LHCN-M2 (cell line): ENCODE data around the gene MPP3. TPM values are rescaled to one million over a fixed set of nuclear protein-coding genes. Genes with fewer than 3 reads are reported as not detected.
A peak's percentile ranks its signal among the peaks of the same experiment; 100 is the strongest.
"Not testable (repeated sequence)": the region's sequence is repeated elsewhere in the genome, so short reads cannot be mapped to it uniquely, and the experiment has no call there.

Experiments used
- DNase-seq: peaks from one replicate; pipeline ENCODE4 v3.0.0-alpha.2; 2012; ENCODE audit warnings: low read depth
- total RNA-seq: library from RNA; depleted of rRNA; stranded (reverse); fragments of >200 nt; gene quantifications from 2 replicates; pipeline ENCODE4 v1.2.3, GENCODE V29; 2014

MPP3 gene
- total RNA-seq, 1 experiment from 2014 or later = 4.1 TPM

DNA sequence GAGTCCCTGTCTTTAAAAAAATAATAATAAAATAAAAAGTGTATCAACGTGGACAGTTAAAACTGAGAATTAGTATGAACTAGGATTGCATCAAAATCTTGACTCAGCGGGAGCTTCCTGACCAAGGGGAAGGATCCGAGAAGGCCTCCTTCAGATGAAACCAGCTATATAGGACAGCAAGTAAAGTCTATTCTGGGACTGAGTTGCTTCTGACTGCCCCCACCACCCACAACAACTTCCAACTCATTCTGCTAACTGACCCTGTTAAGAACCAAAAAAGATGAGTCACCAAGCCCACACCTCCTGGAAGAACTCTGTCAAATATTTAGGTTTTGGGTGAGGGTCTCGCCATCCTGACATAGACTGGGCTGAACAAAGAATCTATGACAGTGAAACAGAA, 24.9 kb downstream of the MPP3 start:
- no peak for DNase-seq

DNA sequence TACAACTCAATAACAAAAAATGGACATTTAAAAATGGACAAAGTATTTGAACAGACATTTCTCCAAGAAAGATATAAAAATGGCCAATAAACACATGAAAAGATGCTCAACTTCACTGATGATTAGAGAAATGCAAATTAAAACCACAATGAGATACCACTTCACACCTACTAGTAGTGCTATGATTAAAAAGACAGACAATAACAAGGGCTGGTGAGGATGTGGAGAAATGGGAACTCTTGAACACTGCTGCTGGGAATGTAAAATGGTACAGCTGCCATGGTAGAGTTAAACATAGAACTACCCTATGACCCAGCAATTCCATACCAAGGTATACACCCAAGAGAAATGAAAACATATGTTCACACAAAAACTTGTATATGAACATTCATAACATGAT, 27.8 kb downstream of the MPP3 start:
- no peak for DNase-seq

DNA sequence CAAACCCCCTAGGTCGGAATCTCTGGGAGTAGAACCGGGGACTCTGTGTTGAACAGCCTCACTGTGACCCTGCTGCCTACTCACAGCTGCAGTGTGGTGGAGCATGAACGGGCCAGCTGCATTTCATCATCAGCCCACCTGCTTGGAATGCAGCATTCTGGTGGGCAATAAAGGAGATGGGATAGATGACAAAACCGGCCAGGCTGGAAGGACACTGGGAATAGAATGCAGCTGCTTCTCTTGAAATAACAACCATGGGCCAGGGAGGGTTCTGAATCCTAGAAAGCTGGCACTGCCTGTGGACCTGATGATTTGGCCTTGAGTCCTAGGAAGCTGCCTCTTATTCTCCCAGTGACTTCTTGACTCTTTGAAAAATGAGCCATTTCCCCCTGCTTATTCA, 29.2 kb downstream of the MPP3 start:
- peak; percentile 79 for DNase-seq

DNA sequence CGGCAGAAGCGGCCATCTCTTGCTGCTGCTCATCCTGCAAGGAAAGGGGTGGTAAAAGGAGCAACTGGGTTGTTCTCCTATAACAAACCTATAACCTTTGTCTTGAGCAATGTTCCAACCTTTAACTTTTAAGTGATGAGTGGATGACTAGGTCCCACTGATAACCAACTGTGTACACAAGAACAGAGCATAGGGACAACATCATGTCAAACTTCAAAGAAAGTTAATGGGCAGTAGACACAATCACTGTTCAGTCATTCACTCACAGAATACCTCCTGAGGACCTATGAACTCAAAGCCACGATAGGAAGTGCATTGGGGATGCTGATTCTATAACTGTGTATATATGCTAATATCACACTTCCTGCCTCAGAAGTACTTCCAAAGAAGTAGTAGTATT, 31.1 kb downstream of the MPP3 start:
- no peak for DNase-seq

DNA sequence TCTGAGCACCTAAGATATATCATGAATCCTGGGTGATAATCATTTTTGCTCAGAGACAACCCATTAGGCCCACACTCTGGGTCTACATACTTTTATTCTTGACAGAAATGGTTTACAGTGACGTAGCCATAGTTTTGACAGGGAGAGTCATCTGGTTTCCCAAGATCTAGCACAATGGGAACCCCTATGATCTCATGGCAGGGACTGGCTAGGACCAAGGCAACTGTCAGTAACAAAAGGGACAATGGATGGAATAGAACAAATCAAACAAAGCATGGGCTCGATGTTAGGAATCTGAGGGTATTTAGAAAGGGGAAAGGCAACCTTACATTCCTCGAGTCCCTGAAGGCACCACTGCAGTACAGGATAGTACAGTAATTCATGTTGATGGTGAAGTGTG, 32.2 kb downstream of the MPP3 start:
- DNase-seq = no peak

DNA sequence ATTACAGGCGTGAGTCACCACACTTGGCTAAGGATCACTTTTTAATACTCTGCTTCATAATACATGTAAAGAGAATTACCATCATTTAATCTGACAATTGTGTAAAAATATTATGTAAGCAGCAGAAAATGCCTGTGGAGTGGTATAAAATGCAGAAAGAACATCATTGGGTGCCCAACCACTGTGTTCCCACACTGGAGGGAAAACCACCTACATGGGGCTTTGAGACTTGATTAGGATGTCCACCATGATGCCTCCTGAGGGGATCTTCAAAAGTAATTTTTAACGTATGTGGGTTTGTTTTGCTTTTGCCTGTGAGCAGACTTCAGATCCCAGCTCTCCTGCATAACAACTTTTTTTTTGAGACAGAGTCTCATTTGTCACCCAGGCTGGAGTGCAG, 33.9 kb downstream of the MPP3 start:
- DNase-seq = no peak

DNA sequence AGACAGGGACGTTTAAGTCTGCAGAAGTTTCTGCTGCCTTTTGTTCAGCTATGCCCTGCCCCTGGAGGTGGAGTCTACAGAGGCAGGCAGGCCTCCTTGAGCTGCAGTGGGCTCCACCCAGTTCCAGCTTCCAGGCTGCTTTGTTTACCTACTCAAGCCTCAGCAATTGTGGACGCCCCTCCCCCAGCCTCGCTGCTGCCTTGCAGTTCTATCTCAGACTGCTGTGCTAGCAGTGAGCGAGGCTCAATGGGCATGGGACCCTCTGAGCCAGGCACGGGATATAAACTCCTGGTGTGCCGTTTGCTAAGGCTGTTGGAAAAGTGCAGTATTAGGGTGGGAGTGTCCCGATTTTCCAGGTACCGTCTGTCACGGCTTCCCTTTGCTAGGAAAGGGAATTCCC, 34.9 kb downstream of the MPP3 start:
- DNase-seq = not testable (repeated sequence)

DNA sequence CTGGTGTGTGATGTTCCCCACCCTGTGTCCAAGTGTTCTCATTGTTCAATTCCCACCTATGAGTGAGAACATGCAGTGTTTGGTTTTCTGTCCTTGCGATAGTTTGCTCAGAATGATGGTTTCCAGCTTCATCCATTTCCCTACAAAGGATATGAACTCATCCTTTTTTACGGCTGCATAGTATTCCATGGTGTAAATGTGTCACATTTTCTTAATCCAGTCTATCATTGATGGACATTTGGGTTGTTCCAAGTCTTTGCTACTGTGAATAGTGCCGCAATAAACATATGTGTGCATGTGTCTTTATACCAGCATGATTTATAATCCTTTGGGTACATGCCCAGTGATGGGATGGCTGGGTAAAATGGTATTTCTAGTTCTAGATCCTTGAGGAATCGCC, 40.3 kb downstream of the MPP3 start:
- not testable (repeated sequence) for DNase-seq

DNA sequence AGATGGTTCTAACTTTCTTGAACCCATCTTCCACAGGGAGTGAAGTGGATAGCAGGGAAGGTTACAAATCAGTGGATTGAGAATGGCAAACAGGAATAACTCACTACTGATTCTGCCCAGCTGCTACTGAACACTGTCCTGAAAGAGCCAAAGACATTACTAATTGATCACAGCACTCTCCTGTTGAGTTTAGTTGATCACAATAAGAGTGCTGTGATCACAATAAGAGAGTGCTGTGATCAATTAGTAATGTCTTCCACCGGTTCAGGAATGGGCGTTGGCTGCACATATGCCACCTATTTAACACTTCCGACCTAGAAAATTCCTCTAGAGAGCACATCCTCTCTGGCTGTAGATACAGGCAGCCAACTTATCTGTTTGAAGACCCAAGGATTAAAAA, 41.4 kb downstream of the MPP3 start:
- DNase-seq = peak; percentile 68

DNA sequence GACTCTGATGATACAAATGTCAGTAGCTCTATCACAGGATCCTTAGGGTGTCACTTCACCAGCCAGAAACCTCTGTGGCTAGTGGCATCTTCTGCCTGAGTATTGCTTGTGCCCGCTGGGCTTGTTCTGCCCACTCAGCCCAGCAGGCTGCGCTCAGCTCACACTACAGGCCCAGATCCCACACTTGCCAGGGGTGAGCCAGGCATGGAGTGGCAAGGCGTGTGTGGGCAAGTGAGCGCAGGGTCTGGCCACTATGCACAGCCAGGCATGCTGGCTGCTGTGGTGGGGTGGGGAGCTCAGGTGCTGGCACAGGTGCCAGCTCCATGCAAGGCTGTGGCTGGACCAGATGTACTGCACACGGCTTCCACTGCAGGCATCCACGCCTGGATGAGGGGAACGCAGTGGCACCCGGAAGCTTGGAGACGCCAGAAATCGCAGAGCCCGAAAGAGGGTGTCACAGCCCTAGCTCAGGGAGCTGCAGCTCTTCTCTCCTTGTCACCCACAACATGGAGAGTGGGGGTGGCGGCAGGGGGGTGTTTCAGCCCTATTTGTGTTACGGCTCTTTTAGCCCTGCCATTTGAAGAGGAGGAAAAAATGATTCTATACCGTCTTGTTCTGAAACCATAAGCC, 42.5 kb downstream of the MPP3 start:
- no peak for DNase-seq

DNA sequence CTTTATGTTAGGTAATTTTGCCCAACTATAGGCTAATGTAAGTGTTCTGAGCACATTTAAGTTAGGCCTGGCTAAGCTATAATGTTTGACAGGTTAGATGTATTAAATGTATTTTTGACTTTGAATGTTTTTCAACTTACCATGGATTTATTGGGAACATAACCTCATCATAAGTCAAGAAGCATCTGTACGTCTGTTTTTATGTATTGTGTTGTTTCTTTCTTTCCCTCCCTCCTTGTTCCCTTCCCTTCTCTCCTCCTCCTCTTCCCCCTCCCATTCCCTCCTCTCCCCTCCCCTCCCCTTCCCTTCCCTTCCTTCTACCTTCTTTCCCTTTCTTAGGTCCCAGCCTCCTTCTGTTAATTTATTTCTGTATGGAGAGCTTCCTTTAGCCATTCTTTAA, 43.5 kb downstream of the MPP3 start:
- no peak for DNase-seq

DNA sequence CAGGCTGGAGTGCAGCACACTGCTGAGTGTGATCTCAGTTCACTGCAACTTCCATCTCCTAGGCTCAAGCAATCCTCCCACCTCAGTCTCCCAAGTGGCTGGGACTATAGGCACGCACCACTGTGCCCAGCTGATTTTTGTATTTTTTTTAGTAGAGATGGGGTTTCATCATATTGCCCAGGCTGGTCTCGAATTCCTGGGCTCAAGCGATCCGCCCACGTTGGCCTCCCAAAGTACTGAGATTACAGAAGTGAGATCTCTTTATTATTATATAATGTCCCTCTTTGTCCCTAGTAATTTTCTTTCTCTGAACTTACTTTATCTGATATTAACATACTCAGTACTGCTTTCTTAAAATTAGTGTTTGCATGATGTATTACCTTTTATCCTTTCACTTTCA, 44.4 kb downstream of the MPP3 start:
- no peak for DNase-seq

DNA sequence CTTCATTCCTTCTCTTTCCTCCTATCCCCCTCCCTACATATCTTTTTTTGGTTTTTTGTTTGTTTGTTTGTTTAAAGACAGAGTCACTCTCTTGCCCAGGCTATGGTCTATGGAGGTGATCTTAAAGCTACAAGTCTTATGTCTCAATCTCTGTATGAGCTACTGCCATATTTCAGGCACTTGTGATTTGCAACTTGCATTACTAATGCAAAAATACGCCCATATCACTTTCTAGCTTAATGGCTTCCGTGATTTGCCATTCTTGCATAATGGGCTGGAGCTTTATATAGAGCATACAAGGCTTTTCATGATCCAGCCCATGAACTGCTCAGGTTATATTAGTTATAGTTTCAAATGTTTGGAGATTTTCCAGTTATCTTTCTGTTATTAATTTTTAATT, 45.2 kb downstream of the MPP3 start:
- DNase-seq = no peak

DNA sequence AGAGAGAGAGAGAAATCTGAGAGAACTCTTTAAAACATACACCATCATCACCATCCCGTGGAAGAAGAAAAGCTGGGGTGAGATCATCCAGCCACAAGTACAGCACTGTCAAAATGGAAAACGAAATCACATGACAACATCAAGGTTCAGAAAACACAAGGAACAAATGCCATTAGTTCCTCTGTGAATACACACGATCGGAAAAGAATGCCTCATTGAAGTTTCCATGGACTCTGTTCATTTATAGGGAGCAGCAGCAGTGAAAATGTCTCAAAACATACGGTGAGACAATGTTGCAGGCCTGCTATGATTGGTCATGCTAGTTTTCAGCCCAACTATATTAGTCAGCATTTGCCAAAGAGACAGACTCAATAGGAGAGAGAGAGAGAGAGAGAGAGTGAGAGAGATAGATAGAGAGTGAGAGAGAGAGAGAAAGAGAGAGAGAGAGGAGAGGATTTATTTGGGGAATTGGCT, 48.3 kb downstream of the MPP3 start:
- peak; percentile 72 for DNase-seq

DNA sequence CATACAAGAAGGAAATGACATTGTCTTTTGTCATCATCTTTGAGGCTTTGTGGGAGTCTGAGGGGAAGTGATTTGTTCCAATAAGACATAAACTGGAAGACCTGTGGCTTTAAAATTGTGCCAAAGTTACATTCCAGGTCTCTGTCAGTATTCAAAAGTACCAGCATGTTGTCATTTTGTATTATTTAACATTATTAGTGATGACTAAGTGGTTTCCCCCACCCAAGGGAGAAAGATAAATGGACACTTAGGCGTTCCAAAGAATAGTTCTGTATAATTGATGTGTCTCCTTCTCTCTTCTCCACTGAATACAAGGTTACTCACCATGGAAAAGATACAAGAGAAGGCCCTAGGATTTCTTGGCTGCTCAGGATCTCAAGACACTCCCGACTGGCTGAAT, 48.9 kb downstream of the MPP3 start:
- DNase-seq = peak; percentile 40

DNA sequence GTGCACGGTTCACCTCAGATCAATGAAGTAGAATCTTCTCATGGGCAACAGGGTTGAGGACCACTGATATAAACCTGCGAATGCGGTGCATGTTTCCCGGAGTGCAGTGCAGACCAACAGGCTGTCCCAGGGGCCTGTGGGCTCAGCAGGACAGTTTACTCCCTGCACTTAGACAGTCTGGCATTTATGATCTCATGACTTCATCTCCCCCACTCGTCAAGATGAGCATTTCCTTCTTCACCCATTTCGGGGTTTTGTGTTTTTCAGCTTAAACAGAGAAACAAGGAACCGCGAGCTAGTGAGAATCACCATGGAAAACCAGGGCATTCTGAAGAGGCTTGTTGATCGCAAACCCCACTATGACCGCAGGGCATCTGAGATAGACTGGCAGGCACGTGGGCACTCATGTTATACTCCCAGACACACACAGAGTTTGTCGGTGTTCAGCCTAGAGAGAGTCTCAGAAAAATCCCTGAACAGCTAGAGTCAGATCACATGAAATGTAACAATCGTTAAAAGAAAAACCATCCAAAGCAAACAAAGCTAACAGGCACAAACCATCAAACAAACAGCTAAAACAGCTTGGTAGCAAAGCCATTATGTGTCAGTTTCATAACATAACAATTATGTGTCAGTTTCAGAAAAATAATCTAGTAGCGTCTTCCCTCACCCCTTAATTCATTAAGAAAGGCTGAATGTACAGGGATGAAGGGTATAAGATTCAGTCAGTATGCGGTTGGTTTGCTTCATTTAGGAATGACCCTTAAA, 49.8 kb downstream of the MPP3 start:
- no peak for DNase-seq

DNA sequence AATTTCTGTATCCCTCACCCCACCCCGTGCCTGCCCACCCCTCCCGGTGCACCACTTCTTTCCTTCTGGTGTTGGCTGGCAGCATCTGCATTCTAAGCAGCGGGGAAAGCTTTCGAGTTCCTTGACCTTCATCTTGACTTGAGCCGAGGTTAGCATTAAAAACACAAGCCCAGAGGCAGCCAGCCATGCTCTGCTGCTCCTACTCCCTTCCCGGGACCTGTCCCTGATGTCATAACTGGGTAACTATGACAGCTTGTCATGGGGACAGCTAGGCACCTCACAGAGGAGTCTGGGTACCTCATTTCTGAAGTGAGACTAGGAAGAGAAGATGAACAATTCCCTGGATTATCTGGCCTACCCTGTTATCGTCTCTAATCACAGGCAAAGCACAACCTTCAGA, 52.8 kb downstream of the MPP3 start, which contains the start of gene CFAP97D1:
Gene CFAP97D1 (plus strand): TSS at position 301 of the 400 bp plus-strand sequence. CDS start 28 bp downstream, at position 329.
- no peak for DNase-seq

DNA sequence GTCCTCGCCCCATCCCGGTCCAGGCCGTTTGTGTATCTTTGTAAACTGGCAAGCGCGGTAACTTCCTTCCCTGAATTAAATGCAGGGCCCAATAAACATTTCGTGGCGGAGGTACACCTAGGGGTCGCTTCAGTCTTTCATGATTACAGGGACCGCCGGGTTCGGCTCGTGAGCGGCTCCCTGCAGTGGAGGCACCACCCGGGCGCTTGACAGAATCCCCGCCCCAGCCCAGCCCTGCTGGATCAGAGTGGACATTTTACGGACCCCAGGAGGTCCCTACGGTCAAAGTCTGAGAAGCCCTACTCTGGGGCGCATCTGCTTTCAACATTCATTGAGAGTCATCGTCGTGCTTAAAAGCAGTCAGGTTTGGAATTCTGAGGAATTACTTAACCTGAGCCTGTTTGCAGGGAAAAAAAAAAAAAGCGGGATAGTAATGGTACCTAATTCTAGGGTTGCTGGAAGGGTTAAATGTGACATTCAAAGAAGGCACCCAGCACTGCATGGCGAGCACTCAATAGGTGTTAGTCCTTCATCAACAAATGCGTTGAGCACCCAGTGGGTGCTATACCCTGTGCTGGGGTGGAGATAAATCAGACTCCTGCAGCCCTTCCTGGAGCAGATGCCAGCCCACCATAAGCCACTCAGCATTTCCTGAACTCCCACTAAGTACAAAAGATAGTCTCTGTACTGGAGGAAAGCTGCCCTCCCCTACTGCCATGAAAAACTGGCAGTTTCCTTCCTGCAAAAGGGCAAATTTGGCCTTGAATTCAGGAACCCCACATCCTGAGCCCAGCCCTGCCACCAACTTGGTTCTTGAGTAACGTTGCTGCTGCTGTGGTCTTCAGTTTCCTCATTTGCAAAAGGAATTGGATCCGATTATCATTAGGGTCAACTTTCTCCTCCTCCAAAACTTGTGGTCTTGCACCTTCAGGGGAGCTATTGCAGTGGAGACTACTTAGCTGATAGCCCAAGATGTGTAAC, 53.5 kb downstream of the MPP3 start:
- no peak for DNase-seq

DNA sequence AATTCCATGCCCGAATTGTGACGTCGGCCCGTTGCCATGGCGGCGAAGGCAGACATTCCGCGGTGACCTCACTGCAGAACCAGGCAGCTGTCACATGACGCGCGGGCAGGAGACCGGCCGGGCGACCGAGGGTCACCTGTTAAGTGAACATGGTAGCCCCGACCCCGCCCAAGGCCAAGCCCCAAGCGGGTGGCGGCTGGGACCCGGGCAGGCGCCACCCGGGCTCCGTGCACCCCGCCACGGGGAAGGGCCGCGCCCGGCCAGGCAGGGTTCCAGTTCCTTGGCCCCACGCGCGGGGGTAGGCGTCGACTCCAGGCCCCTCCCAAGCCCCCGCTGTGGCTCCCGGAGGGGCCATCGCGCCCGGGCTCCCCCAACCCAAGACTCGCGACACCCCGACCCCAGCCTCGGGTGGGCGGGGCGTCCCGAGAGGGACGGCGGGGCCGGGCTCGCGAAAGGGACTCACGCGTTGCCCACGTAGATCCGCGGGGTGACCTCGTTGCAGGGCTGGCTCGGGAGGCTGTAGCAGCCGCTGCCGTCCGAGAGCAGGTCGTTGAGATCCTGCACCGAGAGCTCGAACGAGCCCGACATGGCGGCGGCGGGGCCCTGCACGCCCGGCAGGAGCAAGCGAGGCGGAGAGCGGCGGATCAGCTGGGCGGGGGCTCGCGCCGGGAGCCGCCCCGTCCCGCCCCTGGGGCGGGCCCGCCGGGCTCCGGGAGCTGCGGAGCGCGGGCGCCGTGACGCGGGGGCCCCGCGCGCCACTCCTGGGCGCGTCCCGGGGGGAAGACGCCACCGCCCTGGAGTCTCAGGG, 54.4 kb downstream of the MPP3 start, which contains the start of gene DUSP3:
Gene DUSP3 (minus strand): TSS at position 641 of the 808 bp plus-strand sequence. CDS start 53 bp downstream, at position 588.
- peak; percentile 90 for DNase-seq

DNA sequence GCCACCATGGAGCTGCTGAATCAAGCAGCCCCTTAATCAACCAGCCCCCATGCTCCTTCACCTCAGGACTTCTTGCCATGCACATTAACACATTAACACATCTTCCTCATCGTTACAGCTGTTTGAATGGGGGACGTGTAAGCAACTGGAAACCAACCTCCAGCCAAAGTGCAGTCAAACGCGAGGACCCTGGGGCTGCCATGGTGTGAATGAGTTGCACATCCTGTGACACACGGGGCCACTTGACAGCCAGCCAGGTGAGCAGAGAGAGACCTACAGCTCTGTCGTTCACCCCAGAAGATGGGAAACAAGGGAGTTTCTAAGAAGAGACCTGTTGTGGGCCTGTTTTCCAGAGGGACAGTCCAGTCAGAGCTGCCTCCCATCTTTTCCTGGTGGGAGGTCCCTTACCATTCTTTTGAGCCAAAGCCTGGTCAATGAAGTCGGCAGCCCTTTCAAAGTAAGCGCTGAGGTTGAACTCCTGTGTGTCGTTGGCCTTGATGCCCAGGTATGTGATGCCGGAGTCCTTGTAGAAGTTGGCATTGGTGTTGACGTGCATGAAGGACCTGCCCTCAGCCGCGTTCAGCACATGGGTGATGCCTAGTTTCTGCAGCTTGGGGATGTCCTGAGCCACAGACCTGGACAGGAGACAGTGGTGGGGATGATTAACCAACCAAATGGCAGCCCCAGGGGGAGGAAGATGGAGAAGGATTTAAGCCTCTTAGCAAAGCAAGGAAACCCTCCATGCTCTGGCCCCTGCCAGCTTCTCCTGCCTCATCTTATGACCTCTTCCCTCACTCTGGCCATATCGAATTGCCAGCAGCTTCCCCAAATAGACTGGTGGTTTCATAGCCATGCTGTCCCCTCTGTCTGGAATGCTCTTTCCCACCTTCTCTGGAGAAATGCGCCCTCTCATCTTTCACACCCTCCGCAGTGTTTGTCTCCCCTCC, 58.4 kb downstream of the MPP3 start:
- no peak for DNase-seq
